Adrenal gland (tissue), 12 donors: ENCODE measurements around the gene NCK2. TPM values are rescaled to one million over a fixed set of nuclear protein-coding genes. Genes with fewer than 3 reads are reported as not detected.

ENCODE experiments used
- DNase-seq, 7 donors: peaks; one replicate each; pipeline ENCODE4 v3.0.0-alpha.2; 2019 to 2020
- H3K27ac ChIP-seq, 5 donors: fragments of 200-600 bp; sonication (generic) in 4 of 5; 1 replicate in 3 of 5; 2 replicates in 2 of 5; pipeline versions ENCODE4 v1.5.1 to v1.8.0; 2016 to 2020; ENCODE audit warnings: mild to moderate bottlenecking in 1 of 5
- H3K27me3 ChIP-seq: fragments of 200-600 bp; 2 replicates; pipeline ENCODE4 v1.8.0; 2021
- H3K36me3 ChIP-seq, 2 donors: fragments of 200-600 bp; replicated peaks in 1 of 2; 1 replicate in 1 of 2; 2 replicates in 1 of 2; pipeline versions ENCODE4 v1.5.1 to v1.8.0; 2018 to 2022
- H3K4me1 ChIP-seq, 2 donors: fragments of 200-600 bp; replicated peaks in 1 of 2; 1 replicate in 1 of 2; 2 replicates in 1 of 2; pipeline versions ENCODE4 v1.5.1 to v1.8.0; 2018 to 2021
- H3K4me3 ChIP-seq, 4 donors: fragments of 200-600 bp; sonication (generic) in 3 of 4; one replicate each; pipeline ENCODE4 v1.5.1; 2016 to 2018
- H3K9me3 ChIP-seq, 3 donors: fragments of 200-600 bp; sonication (generic) in 1 of 3; replicated peaks in 1 of 3; 1 replicate in 2 of 3; 2 replicates in 1 of 3; pipeline versions ENCODE4 v1.5.1 to v1.8.0; 2016 to 2021
- CTCF ChIP-seq, 6 experiments: fragments of 450-650 bp in 4 of 6; fragments of 200-600 bp in 2 of 6; sonication (generic) in 1 of 6; IDR thresholded peaks; 1 replicate in 5 of 6; 2 replicates in 1 of 6; pipeline versions ENCODE4 v1.5.1 to v1.8.0; 2016 to 2021; ENCODE audit warnings: antibody characterized with exemption in 6 of 6, mild to moderate bottlenecking in 2 of 6, moderate library complexity in 1 of 6
- POLR2A ChIP-seq, 2 donors: fragments of 450-650 bp; IDR thresholded peaks; one replicate each; pipeline ENCODE4 v1.6.1; 2017; ENCODE audit warnings: antibody characterized with exemption in 2 of 2, mild to moderate bottlenecking in 2 of 2, moderate library complexity in 1 of 2
- WGBS, 4 donors: extraction: QIAGEN DNeasy Blood & Tissue Kit in 2 of 4; methylation state at CpG; one replicate each; pipeline versions ENCODE4 v1.1.5 to v1.1.7; 2013 to 2017; 5-methylcytosine and 5-hydroxymethylcytosine counted together
- intact Hi-C, 2 donors: fragments of 100-400 bp; cut with DNase I; formaldehyde crosslinking; loops; one replicate each; pipeline versions ENCODE4 v1.14.1 to v1.15.0; 2022 to 2023
- polyA plus RNA-seq, 3 donors: library from polyadenylated mRNA; stranded (reverse); fragments of 200-250 nt in 2 of 3; fragments of 350-450 nt in 1 of 3; fragmentation: Illumina TruSeq in 1 of 3; extraction: RNeasy Lipid Tissue Mini Kit (QIAGEN cat#74804) in 1 of 3; gene quantifications; one replicate each; pipeline ENCODE4 v1.2.3, GENCODE V29; 2013 to 2014
- total RNA-seq, 9 donors: library from RNA; depleted of rRNA in 4 of 9; stranded (reverse); fragments of >200 nt in 4 of 9; fragments of 120-200 nt in 1 of 9; fragmentation: NEBNext Ultra II Directional in 1 of 9; extraction: Animal tissue kit (Norgen Biotek cat#: 25700) in 1 of 9; gene quantifications; one replicate each; pipeline versions ENCODE4 v1.1.0 to v1.2.4, GENCODE V29; 2013 to 2023
- donor health status: healthy with polysubstance abuse.
- donor health status: Bipolar disorder and iron deficiency.
- donor health status: DM: yes; HTN: yes; CAD: no.
- donor health status: DM: no; HTN: no; CAD: no.
- donor health status: DM: no; HTN: no; CAD: no.
- donor health status: DM: yes; HTN: yes; CAD: no.

Gene NCK2
- total and polyA plus RNA-seq, 12 donors: 13.7 to 56.0 (median 37.3) TPM

- peaks cover 15 to 39% of the 10 kb centered on the region in 2 donors for H3K4me1 ChIP-seq
- 93 to 96% (median 95%) methylated on average over 8 of the region's 8 CpGs for WGBS, 4 donors
- TF ChIP-seq POLR2A (IDR thresholded peaks at IDR 0.05) (no peak), CTCF (IDR thresholded peaks at IDR 0.05) (no peak)
- H3K4me3 ChIP-seq: no peak overlapping the region
- H3K9me3 ChIP-seq: no peaks in the 10 kb centered on the region
- intact Hi-C loops: loop anchor here in 1 of 2 donors (10.0 kb wide), 1 partner anchor 234 kb away; no protein-coding TSS in a partner anchor
- no peaks in the 10 kb centered on the region for H3K36me3 ChIP-seq
- no peaks in the 10 kb centered on the region for H3K27me3 ChIP-seq
- DNase-seq: no peak
- H3K27ac ChIP-seq: no peak overlapping the region
These were observed 63.8 kb downstream of the NCK2 start for GRCh38 chr2:105808423-105809096.

GRCh38 chr2:105809097-105809473 is 64.4 kb downstream of the NCK2 start:
- intact Hi-C loops: loop anchor here in 1 of 2 donors (10.0 kb wide), 1 partner anchor 234 kb away; no protein-coding TSS in a partner anchor
- no peaks in the 10 kb centered on the region for H3K27me3 ChIP-seq
- no peaks in the 10 kb centered on the region for H3K36me3 ChIP-seq
- H3K4me1 ChIP-seq: peaks cover 18 to 35% of the 10 kb centered on the region in 2 donors
- TF ChIP-seq POLR2A (IDR thresholded peaks at IDR 0.05) (no peak), CTCF (IDR thresholded peaks at IDR 0.05) (no peak)
- WGBS, 4 donors: 78 to 95% (median 92%) methylated on average over 4 of the region's 4 CpGs
- no peak overlapping the region for H3K27ac ChIP-seq
- DNase-seq: no peak
- no peaks in the 10 kb centered on the region for H3K9me3 ChIP-seq
- H3K4me3 ChIP-seq: no peak overlapping the region

GRCh38 chr2:105809723-105810122 is 65.0 kb downstream of the NCK2 start:
- TF ChIP-seq POLR2A (IDR thresholded peaks at IDR 0.05) (no peak), CTCF (IDR thresholded peaks at IDR 0.05) (no peak)
- no peaks in the 10 kb centered on the region for H3K9me3 ChIP-seq
- no peak overlapping the region for H3K4me3 ChIP-seq
- no peaks in the 10 kb centered on the region for H3K36me3 ChIP-seq
- WGBS, 4 donors: 91 to 97% (median 93%) methylated on average over 3 of the region's 3 CpGs
- no peak overlapping the region for H3K27ac ChIP-seq
- no peak for DNase-seq
- no peaks in the 10 kb centered on the region for H3K27me3 ChIP-seq
- intact Hi-C loops: loop anchor here in 1 of 2 donors (10.0 kb wide), 1 partner anchor 235 kb away; no protein-coding TSS in a partner anchor
- peaks cover 21 to 35% of the 10 kb centered on the region in 2 donors for H3K4me1 ChIP-seq

- TF ChIP-seq POLR2A (IDR thresholded peaks at IDR 0.05) (no peak), CTCF (IDR thresholded peaks at IDR 0.05) (no peak)
- Histone ChIP-seq H3K4me1 (peaks cover 23 to 37% of the 10 kb centered on the region in 2 donors), H3K4me3 (no peak overlapping the region), H3K36me3 (no peaks in the 10 kb centered on the region), H3K27me3 (no peaks in the 10 kb centered on the region), H3K27ac (peak overlapping the region in 3 of 5 donors; percentile 41 to 67 (median 56)), H3K9me3 (no peaks in the 10 kb centered on the region)
- DNase-seq: peak; percentile 46 to 74 (median 65)
- 49 to 58% (median 50%) methylated on average over 12 of the region's 12 CpGs for WGBS, 4 donors
- intact Hi-C loops: no loop called here
These were observed 67.7 kb downstream of the NCK2 start for GRCh38 chr2:105812180-105813044.
